HFFc6 (cell line): ENCODE results near the gene VN1R4. TPM values are rescaled to one million over a fixed set of nuclear protein-coding genes. Genes with fewer than 3 reads are reported as not detected.
A peak's percentile ranks its signal among the peaks of the same experiment; 100 is the strongest.
"Not testable (repeated sequence)": the region's sequence is repeated elsewhere in the genome, so short reads cannot be mapped to it uniquely, and the experiment has no call there.

Experiments
- DNase-seq: peaks from one replicate; pipeline ENCODE4 v3.0.0-alpha.2; 2018
- H3K27ac Mint-ChIP-seq: 2 replicates; pipeline ENCODE4 v1.8.0; 2020; ENCODE audit warnings: mild to moderate bottlenecking, mixed read lengths
- H3K27me3 Mint-ChIP-seq: 2 replicates; pipeline ENCODE4 v1.8.0; 2021; ENCODE audit warnings: mild to moderate bottlenecking, moderate library complexity, mixed read lengths; ENCODE audit not compliant: insufficient read depth
- H3K36me3 Mint-ChIP-seq: 2 replicates; pipeline ENCODE4 v1.8.0; 2021; ENCODE audit warnings: low read depth, mixed read lengths
- H3K4me1 Mint-ChIP-seq: 2 replicates; pipeline ENCODE4 v1.8.0; 2020; ENCODE audit warnings: low read depth, mixed read lengths
- H3K4me3 Mint-ChIP-seq: 2 replicates; pipeline ENCODE4 v1.8.0; 2020; ENCODE audit warnings: mild to moderate bottlenecking, moderate library complexity, mixed read lengths
- H3K9me3 Mint-ChIP-seq: 2 replicates; pipeline ENCODE4 v1.8.0; 2020; ENCODE audit warnings: mild to moderate bottlenecking, mixed read lengths
- CTCF ChIP-seq: fragments of 200-600 bp; sonication (generic); IDR thresholded peaks from 2 replicates; pipeline ENCODE4 v1.5.0; 2021; ENCODE audit warnings: antibody characterized with exemption, mild to moderate bottlenecking
- total RNA-seq, 6 experiments: library from RNA; stranded (reverse); fragmentation: NEBNext Ultra II Directional; extraction: Animal tissue kit (Norgen Biotek cat#: 25700); gene quantifications; 2 replicates in 1 of 6; 3 replicates in 5 of 6; pipeline ENCODE4 v1.2.3, GENCODE V29; 2021

Gene VN1R4
- total RNA-seq, 6 experiments from 2014 or later = not detected

- DNase-seq = peak; percentile 65
- H3K9me3 Mint-ChIP-seq = peaks cover 52% of the 10 kb centered on the region
- peaks cover 6% of the 10 kb centered on the region for H3K4me1 Mint-ChIP-seq
- H3K27me3 Mint-ChIP-seq = no peaks in the 10 kb centered on the region; the same call in 1 of the 2 replicates
- peaks cover 38% of the 10 kb centered on the region for H3K36me3 Mint-ChIP-seq
- TF ChIP-seq CTCF = no peak
- H3K4me3 Mint-ChIP-seq = peak within 1 kb of the TSS; percentile 88
- peak within 1 kb of the TSS; percentile 56 for H3K27ac Mint-ChIP-seq
These were observed 12.8 kb downstream of the VN1R4 start, which contains the start of gene ZNF677 for GRCh38 chr19:53254411-53255341. Gene ZNF677, minus strand, starts transcription at chr19:53254873. Its CDS starts 3,323 bp downstream, at chr19:53251550.

- Mint-ChIP-seq H3K4me3 (no peak overlapping the region), H3K9me3 (peaks cover 83% of the 10 kb centered on the region), H3K27me3 (no peaks in the 10 kb centered on the region), H3K36me3 (peaks cover 85% of the 10 kb centered on the region), H3K4me1 (no peaks in the 10 kb centered on the region), H3K27ac (no peak overlapping the region)
- no peak for DNase-seq
- TF ChIP-seq CTCF = no peak
These were observed 21.0 kb downstream of the VN1R4 start for GRCh38 chr19:53246498-53246897.

GRCh38 chr19:53237114-53237777 is 30.3 kb downstream of the VN1R4 start:
- no peak overlapping the region for H3K4me3 Mint-ChIP-seq
- H3K36me3 Mint-ChIP-seq = peaks cover 72% of the 10 kb centered on the region
- no peak for TF ChIP-seq CTCF
- no peak for DNase-seq
- H3K27ac Mint-ChIP-seq = no peak overlapping the region
- H3K4me1 Mint-ChIP-seq = no peaks in the 10 kb centered on the region
- no peaks in the 10 kb centered on the region for H3K27me3 Mint-ChIP-seq
- H3K9me3 Mint-ChIP-seq = peaks cover 94% of the 10 kb centered on the region

- H3K4me3 Mint-ChIP-seq = no peak overlapping the region
- no peak for TF ChIP-seq CTCF
- DNase-seq = no peak
- no peaks in the 10 kb centered on the region for H3K4me1 Mint-ChIP-seq
- peaks cover 71% of the 10 kb centered on the region for H3K9me3 Mint-ChIP-seq
- H3K27me3 Mint-ChIP-seq = no peaks in the 10 kb centered on the region; the same call in 1 of the 2 replicates
- no peak overlapping the region for H3K27ac Mint-ChIP-seq
- peaks cover 33% of the 10 kb centered on the region for H3K36me3 Mint-ChIP-seq
These were observed 42.9 kb downstream of the VN1R4 start for GRCh38 chr19:53224606-53225005.

- not testable (repeated sequence) for H3K4me1 Mint-ChIP-seq, H3K27ac Mint-ChIP-seq, H3K4me3 Mint-ChIP-seq, DNase-seq, H3K27me3 Mint-ChIP-seq
- Mint-ChIP-seq H3K36me3 (peaks cover 29% of the 10 kb centered on the region), H3K9me3 (peaks cover 70% of the 10 kb centered on the region)
These were observed 44.8 kb downstream of the VN1R4 start for GRCh38 chr19:53222716-53223115.

Other genes with a start within 250 kb of the VN1R4 start
- gene ERVV-2, start 223.0 kb downstream of the VN1R4 start, total RNA-seq = not detected
- gene ZNF160, start 164.3 kb downstream of the VN1R4 start, total RNA-seq = 10 to 100 TPM; 13.5 to 17.3 (median 16.2) TPM
- 1 to 10 TPM; 3.2 to 4.6 (median 4.0) TPM for gene ZNF415, start 134.8 kb downstream of the VN1R4 start, total RNA-seq
- gene ZNF347, start 108.7 kb downstream of the VN1R4 start, total RNA-seq = 1 to 10 TPM; 3.5 to 5.4 (median 4.4) TPM
- gene ZNF665, start 74.4 kb downstream of the VN1R4 start, total RNA-seq = under 1 TPM; 0.08 to 0.40 (median 0.20) TPM
- 10 to 100 TPM in 4 of 6 experiments, 1 to 10 TPM in 2; 7.6 to 17.1 (median 14.9) TPM for gene ZNF677, start 12.8 kb downstream of the VN1R4 start, total RNA-seq
- not detected for gene VN1R2, start 9.4 kb downstream of the VN1R4 start, total RNA-seq
- 1 to 10 TPM; 4.0 to 4.5 (median 4.2) TPM for gene ZNF845, start 66.0 kb upstream of the VN1R4 start, total RNA-seq
- gene ZNF525, start 98.0 kb upstream of the VN1R4 start, total RNA-seq = 1 to 10 TPM; 2.5 to 5.3 (median 3.9) TPM
- 1 to 10 TPM; 4.3 to 5.4 (median 5.1) TPM for gene ZNF765, start 127.4 kb upstream of the VN1R4 start, total RNA-seq
- 10 to 100 TPM in 3 of 6 experiments, 1 to 10 TPM in 3; 9.5 to 11.1 (median 10.0) TPM for gene ZNF761, start 164.3 kb upstream of the VN1R4 start, total RNA-seq
- 1 to 10 TPM; 2.0 to 6.4 (median 3.4) TPM for gene ZNF813, start 200.0 kb upstream of the VN1R4 start, total RNA-seq